Measurements from ENCODE around the gene MCRIP1. TPM values are rescaled to one million over a fixed set of nuclear protein-coding genes. Genes with fewer than 3 reads are reported as not detected.

MCRIP1 gene
- total and polyA plus RNA-seq, 2 of the 8 experiments (the other 6 are each of a cell fraction or from before 2014, with no cell fraction given): 103 to 151 TPM

DNA sequence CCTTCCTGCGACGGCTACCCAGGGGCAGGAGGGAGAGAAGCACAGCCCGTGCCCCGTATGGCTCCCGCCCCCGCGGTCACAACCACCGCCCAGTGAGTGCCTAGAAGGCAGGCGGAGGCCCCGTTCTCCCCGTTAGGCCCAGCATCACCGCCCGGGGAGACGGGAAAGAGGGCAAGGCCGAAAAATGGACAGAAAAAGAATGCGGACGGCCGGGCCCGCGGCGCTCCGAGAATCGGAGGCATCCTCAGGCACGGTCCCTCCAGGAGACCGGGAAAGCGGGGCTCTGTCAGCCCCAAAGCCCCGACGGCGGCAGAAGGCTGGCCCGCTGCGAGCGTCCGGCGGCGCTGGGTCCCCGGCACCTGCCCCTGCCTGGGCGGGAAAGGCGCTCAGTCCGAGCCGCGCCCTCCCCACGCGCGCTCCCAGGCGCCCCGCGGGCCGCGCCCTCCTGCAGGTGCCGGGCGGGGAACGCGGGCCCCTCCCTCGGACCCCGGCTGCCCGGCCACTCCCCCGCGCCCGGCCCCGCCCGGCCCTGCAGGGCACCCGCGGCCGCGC lies 407 bp downstream of the MCRIP1 start:
- Histone ChIP-seq H2BK120ac (replicated peaks; ENCODE audit: low read depth, low read length) (no peak overlapping the region), H2AFZ (ENCODE audit: low read length) (no peak overlapping the region; the same call in 1 of the 2 replicates), H3K9ac (replicated peaks in 1 of 4; ENCODE audit: extremely low read depth in 1 of 4, low read depth in 3 of 4, low read length in 3 of 4) (peak overlapping the region; percentile 51 to 78 (median 70); a peak in 6 of 7 replicates), H3K18ac (ENCODE audit: extremely low read depth, low read length) (no peak overlapping the region; the same call in 1 of the 2 replicates), H3K23me2 (ENCODE audit: low read depth, low read length) (peaks cover 8% of the 10 kb centered on the region), H3K36me3 (ENCODE audit: control insufficient read depth in 2 of 4, insufficient read depth in 4 of 4, low read length in 3 of 4) (no peaks in the 10 kb centered on the region; a peak in 1 of 8 replicates), H3K4me1 (replicated peaks in 1 of 4; ENCODE audit: control insufficient read depth in 3 of 4, insufficient read depth in 4 of 4, low read length in 3 of 4) (peaks cover 0 to 15% (median 8%) of the 10 kb centered on the region in 4 experiments; a peak in 4 of 7 replicates), H4K8ac (ENCODE audit: extremely low read depth, insufficient read depth, low read length) (no peak overlapping the region; the same call in 1 of the 2 replicates), H2BK20ac (ENCODE audit: low read length) (no peak overlapping the region), H4K20me1 (replicated peaks in 1 of 2; ENCODE audit: control insufficient read depth in 1 of 2, insufficient read depth in 2 of 2, low read length in 2 of 2) (peaks cover 0 to 16% of the 10 kb centered on the region in 2 experiments), H3K4me2 (ENCODE audit: insufficient read depth in 1 of 2, low read depth in 2 of 2, low read length in 2 of 2) (peak overlapping the region; percentile 73 to 95), H3K23ac (ENCODE audit: insufficient read length) (no peak overlapping the region), H2BK5ac (ENCODE audit: low read depth, low read length) (no peak overlapping the region; the same call in 1 of the 2 replicates), H3K79me2 (ENCODE audit: control insufficient read depth in 1 of 2, insufficient read depth in 2 of 2, low read length in 2 of 2) (peaks cover 0 to 15% of the 10 kb centered on the region in 2 experiments; a peak in 1 of 4 replicates), H2BK12ac (ENCODE audit: low read depth, low read length) (no peak overlapping the region), H3K4me3 (ENCODE audit: extremely low read depth in 1 of 4, insufficient read depth in 2 of 4, low read depth in 3 of 4, low read length in 4 of 4) (peak overlapping the region; percentile 67 to 97 (median 78)), H3K27ac (ENCODE audit: low read depth, low read length) (no peak overlapping the region; the same call in 1 of the 2 replicates), H3K79me1 (ENCODE audit: low read depth, low read length) (peaks cover 13% of the 10 kb centered on the region), H3K9me3 (ENCODE audit: insufficient read depth in 2 of 2, low read depth in 1 of 2, low read length in 1 of 2) (no peaks in the 10 kb centered on the region), H3K14ac (ENCODE audit: insufficient read length) (no peak overlapping the region), H4K5ac (ENCODE audit: insufficient read length, low read depth, low read length) (no peak overlapping the region), H3K56ac (replicated peaks; ENCODE audit: insufficient read length, low read depth, low read length) (peak overlapping the region; percentile 77), H3K27me3 (replicated peaks in 1 of 4; ENCODE audit: control insufficient read depth in 3 of 4, extremely low read depth in 1 of 4, insufficient read depth in 3 of 4, low read length in 3 of 4) (0 out of 7 replicates have a peak, but pooled peaks cover 0 to 2% (median 0%) of the 10 kb centered on the region in 4 experiments), H3K4ac (replicated peaks; ENCODE audit: insufficient read length, low read depth, low read length) (no peak overlapping the region), H2BK15ac (ENCODE audit: low read length) (no peak overlapping the region), H2AK5ac (ENCODE audit: low read depth, low read length) (no peak overlapping the region; the same call in 1 of the 2 replicates), H4K91ac (replicated peaks; ENCODE audit: insufficient read length, low read length) (no peak overlapping the region)
- DNase-seq (ENCODE audit: low read depth in 1 of 2, low spot score in 2 of 2): peak in 1 of 2 experiments; percentile 71
- TF ChIP-seq JUND (IDR thresholded peaks at IDR 0.05; ENCODE audit: low read length) (no peak), KDM4A (IDR thresholded peaks at IDR 0.05; ENCODE audit: low read depth, low read length, severe bottlenecking) (peak; percentile 64)
- FAIRE-seq: no peak
- POLR2A ChIA-PET (ENCODE audit: partially characterized antibody): interaction anchor here (0.8 to 5.0 kb wide), 21 partner anchors 8 to 167 kb away, joined by 3 to 37 read pairs (median 5); partner anchors contain the start of genes ARHGDIA, CCDC137, MRPL12 and OXLD1
- CTCF ChIA-PET (ENCODE audit: partially characterized antibody): interaction anchor here (1.7 to 2.5 kb wide), 2 partner anchors 11 to 100 kb away, joined by 5 to 9 read pairs; no protein-coding TSS in a partner anchor
- WGBS, 2 experiments (ENCODE audit: extremely low coverage in 1 of 2, insufficient coverage in 1 of 2, insufficient read length in 1 of 2, insufficient replicate concordance in 2 of 2, low coverage in 1 of 2, low lambda C conversion rate in 2 of 2, missing lambda C conversion rate in 1 of 2): 2% methylated on average over 28 of the region's 65 CpGs; no CpG with 5 or more reads in 1 of the 2 experiments

Data from H1 (cell line).